GM23338 (cell line): Measurements from ENCODE around the gene MORC2. TPM values are rescaled to one million over a fixed set of nuclear protein-coding genes. Genes with fewer than 3 reads are reported as not detected.

Experiments
- ATAC-seq: fragments of 200-7000 bp; cut with Tn5 transposase; 3 replicates; pipeline ENCODE4 v1.9.1; 2020
- DNase-seq: peaks from one replicate; pipeline ENCODE4 v3.0.0-alpha.2; 2015; ENCODE audit warnings: low spot score
- H2AFZ ChIP-seq: fragments of 200-600 bp; sonication (generic); 2 replicates; pipeline ENCODE4 v1.8.0; 2016; ENCODE audit warnings: antibody characterized with exemption, mild to moderate bottlenecking, moderate library complexity
- H3F3A ChIP-seq: fragments of 200-600 bp; sonication (generic); replicated peaks from 2 replicates; pipeline ENCODE4 v1.8.0; 2017; ENCODE audit warnings: antibody characterized with exemption, mixed run types, low read depth
- H3K27ac ChIP-seq: fragments of 200-600 bp; sonication (generic); 2 replicates; pipeline ENCODE4 v1.6.1; 2016; ENCODE audit warnings: low read depth
- H3K27me3 ChIP-seq: fragments of 200-600 bp; sonication (generic); 2 replicates; pipeline ENCODE4 v1.8.0; 2016; ENCODE audit warnings: mild to moderate bottlenecking, mixed run types, moderate library complexity; ENCODE audit not compliant: insufficient read depth
- H3K36me3 ChIP-seq: fragments of 200-600 bp; sonication (generic); 2 replicates; pipeline ENCODE4 v1.8.0; 2016; ENCODE audit warnings: mild to moderate bottlenecking; ENCODE audit not compliant: insufficient read depth
- H3K4me1 ChIP-seq: fragments of 200-600 bp; sonication (generic); 2 replicates; pipeline ENCODE4 v1.8.0; 2016; ENCODE audit warnings: mild to moderate bottlenecking, moderate library complexity; ENCODE audit not compliant: insufficient read depth
- H3K4me2 ChIP-seq: fragments of 200-600 bp; sonication (generic); 2 replicates; pipeline ENCODE4 v1.7.1; 2017; ENCODE audit warnings: mixed run types
- H3K4me3 ChIP-seq: fragments of 200-600 bp; sonication (generic); 2 replicates; pipeline ENCODE4 v1.6.1; 2016; ENCODE audit warnings: mixed run types
- H3K79me2 ChIP-seq: fragments of 200-600 bp; sonication (generic); replicated peaks from 2 replicates; pipeline ENCODE4 v1.8.0; 2017; ENCODE audit warnings: mild to moderate bottlenecking; ENCODE audit not compliant: insufficient read depth
- H3K9me2 ChIP-seq: fragments of 200-600 bp; sonication (generic); 2 replicates; pipeline ENCODE4 v1.8.0; 2017; ENCODE audit not compliant: insufficient read depth
- H4K20me1 ChIP-seq: fragments of 200-600 bp; sonication (generic); replicated peaks from 2 replicates; pipeline ENCODE4 v1.8.0; 2017; ENCODE audit warnings: mild to moderate bottlenecking; ENCODE audit not compliant: insufficient read depth
- H3K27ac Mint-ChIP-seq: 2 replicates; pipeline ENCODE4 v1.8.0; 2020; ENCODE audit warnings: inconsistent platforms, mild to moderate bottlenecking, moderate library complexity, mixed read lengths
- H3K27me3 Mint-ChIP-seq: 3 replicates; pipeline ENCODE4 v1.8.0; 2022; ENCODE audit warnings: low read depth, mild to moderate bottlenecking, moderate library complexity, mixed read lengths, inconsistent platforms; ENCODE audit not compliant: insufficient read depth, poor library complexity
- H3K36me3 Mint-ChIP-seq: 3 replicates; pipeline ENCODE4 v1.8.0; 2021; ENCODE audit warnings: low read depth, mild to moderate bottlenecking, inconsistent platforms, moderate library complexity, mixed read lengths
- H3K4me1 Mint-ChIP-seq: 3 replicates; pipeline ENCODE4 v1.8.0; 2020; ENCODE audit warnings: mild to moderate bottlenecking, inconsistent platforms, mixed read lengths
- H3K4me3 Mint-ChIP-seq: 3 replicates; pipeline ENCODE4 v1.8.0; 2021; ENCODE audit warnings: moderate library complexity, mild to moderate bottlenecking, inconsistent platforms, mixed read lengths
- H3K9me3 Mint-ChIP-seq: 3 replicates; pipeline ENCODE4 v1.8.0; 2020; ENCODE audit warnings: moderate library complexity, mild to moderate bottlenecking, inconsistent platforms, mixed read lengths
- CTCF ChIP-seq, 2 experiments: fragments of 200-600 bp in 1 of 2; sonication (generic) in 1 of 2; conservative IDR thresholded peaks; 2 replicates each; pipeline versions ENCODE4 v1.5.1 to v1.6.1; 2016 to 2017; ENCODE audit warnings: antibody characterized with exemption in 2 of 2, low read depth in 2 of 2, mild to moderate bottlenecking in 2 of 2, moderate library complexity in 1 of 2
- EZH2 ChIP-seq: fragments of 200-600 bp; sonication (generic); IDR thresholded peaks from one replicate; pipeline ENCODE4 v1.8.0; 2017; ENCODE audit warnings: antibody characterized with exemption, mild to moderate bottlenecking, low read depth; ENCODE audit not compliant: unreplicated experiment
- NANOG ChIP-seq: IDR thresholded peaks from 2 replicates; pipeline ENCODE4 v1.6.1; 2016; ENCODE audit warnings: antibody characterized with exemption, borderline replicate concordance
- REST ChIP-seq: IDR thresholded peaks from one replicate; pipeline ENCODE4 v1.6.1; 2018; ENCODE audit warnings: antibody characterized with exemption; ENCODE audit not compliant: unreplicated experiment
- polyA plus RNA-seq: library from polyadenylated mRNA; unstranded; fragments of >200 nt; fragmentation: Nextera tagmentation; extraction: Ambion mirVana; gene quantifications from 2 replicates; pipeline ENCODE4 v1.2.1, GENCODE V29; 2016
- total RNA-seq: library from RNA; depleted of rRNA; stranded (reverse); fragments of >200 nt; shearing (Covaris generic); gene quantifications from 2 replicates; pipeline ENCODE4 v1.2.3, GENCODE V29; 2014

Gene MORC2
- total and polyA plus RNA-seq, 2 experiments from 2014 or later = 33.1 to 63.8 TPM

- H3F3A ChIP-seq = no peaks in the 10 kb centered on the region
- H4K20me1 ChIP-seq = no peaks in the 10 kb centered on the region
- no peak overlapping the region for H3K4me3 Mint-ChIP-seq
- no peak overlapping the region for H3K4me2 ChIP-seq
- H3K4me1 Mint-ChIP-seq = peaks cover 28% of the 10 kb centered on the region
- DNase-seq (no peak), ATAC-seq (no peak)
- TF ChIP-seq CTCF (conservative IDR thresholded peaks at IDR 0.05; ENCODE audit: low read depth in 2 of 2) (no peak), REST (no peak), NANOG (no peak)
- peaks cover 19% of the 10 kb centered on the region for H3K27me3 Mint-ChIP-seq
- no peak overlapping the region for H3K4me3 ChIP-seq
- H3K79me2 ChIP-seq = no peaks in the 10 kb centered on the region
- no peaks in the 10 kb centered on the region for H3K27me3 ChIP-seq
- no peak overlapping the region for H3K27ac Mint-ChIP-seq
- peaks cover 5% of the 10 kb centered on the region; the same call in 1 of the 2 replicates for H3K4me1 ChIP-seq
- no peaks in the 10 kb centered on the region for H3K9me3 Mint-ChIP-seq
- H3K27ac ChIP-seq = no peak overlapping the region
- no peaks in the 10 kb centered on the region for H3K36me3 ChIP-seq
- H3K9me2 ChIP-seq = no peaks in the 10 kb centered on the region
- H2AFZ ChIP-seq = no peak overlapping the region
- H3K36me3 Mint-ChIP-seq = peaks cover 10% of the 10 kb centered on the region; the same call in 1 of the 3 replicates
Measured at GRCh38 chr22:30889996-30890480, 78.5 kb downstream of the MORC2 start.

GRCh38 chr22:30889268-30889995 lies 79.1 kb downstream of the MORC2 start:
- no peaks in the 10 kb centered on the region for H3K36me3 ChIP-seq
- H3K79me2 ChIP-seq = no peaks in the 10 kb centered on the region
- H3K27ac ChIP-seq = no peak overlapping the region
- no peaks in the 10 kb centered on the region for H3K27me3 ChIP-seq
- no peaks in the 10 kb centered on the region for H4K20me1 ChIP-seq
- H3K9me2 ChIP-seq = no peaks in the 10 kb centered on the region
- Mint-ChIP-seq H3K36me3 (peaks cover 10% of the 10 kb centered on the region; the same call in 1 of the 3 replicates), H3K4me1 (peaks cover 22% of the 10 kb centered on the region), H3K27me3 (peaks cover 16% of the 10 kb centered on the region), H3K27ac (no peak overlapping the region), H3K4me3 (no peak overlapping the region), H3K9me3 (no peaks in the 10 kb centered on the region)
- ATAC-seq (no peak), DNase-seq (no peak)
- H3K4me1 ChIP-seq = peaks cover 5% of the 10 kb centered on the region; the same call in 1 of the 2 replicates
- TF ChIP-seq EZH2 = no peak
- H3K4me2 ChIP-seq = no peak overlapping the region
- no peak overlapping the region for H2AFZ ChIP-seq
- no peaks in the 10 kb centered on the region for H3F3A ChIP-seq
- H3K4me3 ChIP-seq = no peak overlapping the region
